Measurements from ENCODE around the gene LOXL3.

DNA sequence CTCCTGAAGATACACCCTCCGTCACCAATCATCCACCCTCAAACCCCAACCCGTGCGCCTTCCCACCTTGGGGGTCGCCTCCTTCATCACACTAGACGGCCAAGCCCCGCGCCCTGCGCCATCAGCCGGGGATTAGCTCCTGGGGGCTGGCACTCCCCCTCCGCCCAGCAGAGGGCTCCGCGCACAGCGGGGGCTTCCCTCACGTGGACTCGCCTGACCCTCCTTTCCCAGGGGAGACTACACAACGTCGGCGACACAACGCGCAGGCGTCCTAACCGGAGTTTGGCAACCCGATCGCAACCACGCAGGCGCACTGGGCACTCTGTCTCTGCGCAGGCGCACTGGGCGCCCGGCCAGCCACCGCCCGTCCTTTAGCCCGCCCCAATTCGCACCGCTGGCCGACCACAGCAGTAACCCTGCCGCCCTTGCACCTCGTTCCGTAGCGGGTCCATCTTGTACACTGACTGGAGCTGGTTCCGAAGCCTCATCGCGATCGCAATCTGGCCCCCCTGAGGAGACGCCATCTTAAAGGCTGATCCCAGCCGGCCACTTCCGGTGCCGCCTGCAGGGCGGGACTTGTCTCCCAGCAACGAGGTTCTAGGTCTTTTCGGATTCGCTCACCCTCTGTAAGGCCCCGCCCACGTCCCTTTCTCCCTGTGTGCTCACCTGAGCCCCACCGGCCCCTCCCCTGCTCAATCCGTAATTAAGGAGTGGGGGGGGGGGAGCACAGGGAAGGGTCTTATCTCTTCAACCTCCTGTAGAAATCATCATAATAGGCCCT lies 46.4 kb downstream of the LOXL3 start, which contains the start of gene PCGF1:
- TF ChIP-seq, protein P1, sequence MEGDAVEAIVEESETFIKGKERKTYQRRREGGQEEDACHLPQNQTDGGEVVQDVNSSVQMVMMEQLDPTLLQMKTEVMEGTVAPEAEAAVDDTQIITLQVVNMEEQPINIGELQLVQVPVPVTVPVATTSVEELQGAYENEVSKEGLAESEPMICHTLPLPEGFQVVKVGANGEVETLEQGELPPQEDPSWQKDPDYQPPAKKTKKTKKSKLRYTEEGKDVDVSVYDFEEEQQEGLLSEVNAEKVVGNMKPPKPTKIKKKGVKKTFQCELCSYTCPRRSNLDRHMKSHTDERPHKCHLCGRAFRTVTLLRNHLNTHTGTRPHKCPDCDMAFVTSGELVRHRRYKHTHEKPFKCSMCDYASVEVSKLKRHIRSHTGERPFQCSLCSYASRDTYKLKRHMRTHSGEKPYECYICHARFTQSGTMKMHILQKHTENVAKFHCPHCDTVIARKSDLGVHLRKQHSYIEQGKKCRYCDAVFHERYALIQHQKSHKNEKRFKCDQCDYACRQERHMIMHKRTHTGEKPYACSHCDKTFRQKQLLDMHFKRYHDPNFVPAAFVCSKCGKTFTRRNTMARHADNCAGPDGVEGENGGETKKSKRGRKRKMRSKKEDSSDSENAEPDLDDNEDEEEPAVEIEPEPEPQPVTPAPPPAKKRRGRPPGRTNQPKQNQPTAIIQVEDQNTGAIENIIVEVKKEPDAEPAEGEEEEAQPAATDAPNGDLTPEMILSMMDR (IDR thresholded peaks at IDR 0.05) = peak in 2 of 3 donors; percentile 19 to 37
- TF ChIP-seq EP300 (IDR thresholded peaks at IDR 0.05) = no peak
